Measurements from ENCODE around the gene SYNE4. TPM values are rescaled to one million over a fixed set of nuclear protein-coding genes. Genes with fewer than 3 reads are reported as not detected.

The SYNE4 gene
- total and polyA plus RNA-seq, 2 of the 4 experiments (the other 2 are of a cell fraction): 0.27 TPM; not detected in 1

DNA sequence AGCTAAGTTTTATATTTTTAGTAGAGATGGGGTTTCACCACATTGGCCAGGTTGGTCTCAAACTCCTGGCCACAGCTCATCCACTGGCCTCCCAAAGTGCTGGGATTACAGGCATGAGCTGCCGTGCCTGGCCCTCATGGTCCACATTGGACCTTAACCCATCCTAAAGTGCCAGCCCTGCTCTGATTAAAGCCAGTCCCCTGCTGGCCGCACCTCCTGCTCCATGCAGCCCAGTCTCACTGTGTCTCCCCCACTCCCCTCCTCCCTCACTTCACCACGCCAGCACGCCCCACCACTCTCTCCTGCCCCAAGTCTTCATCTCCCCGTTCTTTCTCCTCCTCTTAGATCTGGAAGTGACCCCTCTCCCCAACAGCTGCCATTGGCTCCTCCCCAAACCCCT is 30.3 kb downstream of the SYNE4 start:
- no peaks in the 10 kb centered on the region for H3K9me3 ChIP-seq (ENCODE audit: control insufficient read depth, insufficient read depth, low read length)
- no peaks in the 10 kb centered on the region for H4K20me1 ChIP-seq (ENCODE audit: insufficient read depth, low read length)
- no peak overlapping the region for H3K4ac ChIP-seq (ENCODE audit: low read depth, low read length)
- H3K79me1 ChIP-seq (ENCODE audit: low read depth in 1 of 2, low read length in 2 of 2): no peaks in the 10 kb centered on the region
- no peak overlapping the region for H3K23ac ChIP-seq (ENCODE audit: low read depth, low read length)
- no TSS peak for BruUV-seq (replicated peaks)
- POLR2A ChIA-PET (ENCODE audit: unreplicated experiment): no interaction called here
- CTCF ChIA-PET: no interaction called here
- WGBS, 2 experiments (ENCODE audit: extremely low coverage in 2 of 2, insufficient read length in 1 of 2): 40% methylated on average over 3 of the region's 5 CpGs; no CpG with 5 or more reads in 1 of the 2 experiments
- H3K27me3 ChIP-seq (ENCODE audit: control insufficient read depth, insufficient read depth, low read length): peaks cover 13% of the 10 kb centered on the region
- no peak overlapping the region for H4K91ac ChIP-seq (ENCODE audit: insufficient read depth, low read depth, low read length)
- no peaks in the 10 kb centered on the region for H3K36me3 ChIP-seq (ENCODE audit: control insufficient read depth, insufficient read depth, low read length)
- no peak overlapping the region for H3K56ac ChIP-seq (ENCODE audit: extremely low read depth, insufficient read depth, low read length)
- no peak overlapping the region for H3K9ac ChIP-seq (ENCODE audit: low read depth, low read length)
- intact Hi-C loops (cut with micrococcal nuclease) (no loop called here), dilution Hi-C loops (cut with HindIII; ENCODE audit: low sequenced_read_pairs, unreplicated experiment) (no loop called here), in situ Hi-C loops (cut with MboI; ENCODE audit: low sequenced_read_pairs) (no loop called here)
- no peak overlapping the region for H3K4me2 ChIP-seq (ENCODE audit: low read depth, low read length)
- H2AK5ac ChIP-seq (ENCODE audit: low read depth, low read length): no peak overlapping the region
- H3K9me1 ChIP-seq (ENCODE audit: insufficient read depth, low read length): no peaks in the 10 kb centered on the region
- no peak overlapping the region for H2BK20ac ChIP-seq (ENCODE audit: low read depth, low read length)
- H3K4me3 ChIP-seq (ENCODE audit: insufficient read depth, low read depth, low read length): no peak overlapping the region
- H4K8ac ChIP-seq (ENCODE audit: low read depth in 2 of 2, low read length in 2 of 2): no peak overlapping the region
- H2AFZ ChIP-seq (replicated peaks; ENCODE audit: low read length, poor library complexity): no peak overlapping the region
- H2BK120ac ChIP-seq (ENCODE audit: low read depth, low read length): no peak overlapping the region
- no peaks in the 10 kb centered on the region for H3K4me1 ChIP-seq (ENCODE audit: control insufficient read depth, insufficient read depth, low read length)
- no peak overlapping the region for H2AK9ac ChIP-seq (replicated peaks; ENCODE audit: low read depth, low read length, poor library complexity)
- no peak overlapping the region for H4K5ac ChIP-seq (ENCODE audit: low read depth, low read length)
- ATAC-seq (ENCODE audit: low read depth): no peak
- no peak for TF ChIP-seq CHD1 (IDR thresholded peaks at IDR 0.05; ENCODE audit: low read depth, low read length)
- TF ChIP-seq RAD21 (IDR thresholded peaks at IDR 0.05; ENCODE audit: low read length): no peak
- TF ChIP-seq CEBPB (IDR thresholded peaks at IDR 0.05; ENCODE audit: low read depth, low read length): no peak
- no peak for TF ChIP-seq RCOR1 (IDR thresholded peaks at IDR 0.05; ENCODE audit: insufficient replicate concordance, low read length)
- TF ChIP-seq SMC3 (IDR thresholded peaks at IDR 0.05; ENCODE audit: low read depth, low read length): no peak
- no peak for TF ChIP-seq RFX5 (IDR thresholded peaks at IDR 0.05; ENCODE audit: low read depth, low read length)
- TF ChIP-seq, protein P1, sequence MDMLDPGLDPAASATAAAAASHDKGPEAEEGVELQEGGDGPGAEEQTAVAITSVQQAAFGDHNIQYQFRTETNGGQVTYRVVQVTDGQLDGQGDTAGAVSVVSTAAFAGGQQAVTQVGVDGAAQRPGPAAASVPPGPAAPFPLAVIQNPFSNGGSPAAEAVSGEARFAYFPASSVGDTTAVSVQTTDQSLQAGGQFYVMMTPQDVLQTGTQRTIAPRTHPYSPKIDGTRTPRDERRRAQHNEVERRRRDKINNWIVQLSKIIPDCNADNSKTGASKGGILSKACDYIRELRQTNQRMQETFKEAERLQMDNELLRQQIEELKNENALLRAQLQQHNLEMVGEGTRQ (IDR thresholded peaks at IDR 0.05; ENCODE audit: low read depth, low read length): no peak
- no peak for TF ChIP-seq BHLHE40 (IDR thresholded peaks at IDR 0.05; ENCODE audit: low read depth, low read length)
- no peak for TF ChIP-seq NFE2L2 (IDR thresholded peaks at IDR 0.05; ENCODE audit: low read depth, low read length)
- no peak for TF ChIP-seq MAZ (IDR thresholded peaks at IDR 0.05; ENCODE audit: borderline replicate concordance, low read depth, low read length)
- no peak for TF ChIP-seq MAFK (IDR thresholded peaks at IDR 0.05; ENCODE audit: low read depth, low read length)
- no peak for TF ChIP-seq MXI1 (IDR thresholded peaks at IDR 0.05; ENCODE audit: borderline replicate concordance, low read depth, low read length)
- TF ChIP-seq, protein P2, sequence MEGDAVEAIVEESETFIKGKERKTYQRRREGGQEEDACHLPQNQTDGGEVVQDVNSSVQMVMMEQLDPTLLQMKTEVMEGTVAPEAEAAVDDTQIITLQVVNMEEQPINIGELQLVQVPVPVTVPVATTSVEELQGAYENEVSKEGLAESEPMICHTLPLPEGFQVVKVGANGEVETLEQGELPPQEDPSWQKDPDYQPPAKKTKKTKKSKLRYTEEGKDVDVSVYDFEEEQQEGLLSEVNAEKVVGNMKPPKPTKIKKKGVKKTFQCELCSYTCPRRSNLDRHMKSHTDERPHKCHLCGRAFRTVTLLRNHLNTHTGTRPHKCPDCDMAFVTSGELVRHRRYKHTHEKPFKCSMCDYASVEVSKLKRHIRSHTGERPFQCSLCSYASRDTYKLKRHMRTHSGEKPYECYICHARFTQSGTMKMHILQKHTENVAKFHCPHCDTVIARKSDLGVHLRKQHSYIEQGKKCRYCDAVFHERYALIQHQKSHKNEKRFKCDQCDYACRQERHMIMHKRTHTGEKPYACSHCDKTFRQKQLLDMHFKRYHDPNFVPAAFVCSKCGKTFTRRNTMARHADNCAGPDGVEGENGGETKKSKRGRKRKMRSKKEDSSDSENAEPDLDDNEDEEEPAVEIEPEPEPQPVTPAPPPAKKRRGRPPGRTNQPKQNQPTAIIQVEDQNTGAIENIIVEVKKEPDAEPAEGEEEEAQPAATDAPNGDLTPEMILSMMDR (conservative IDR thresholded peaks at IDR 0.05; ENCODE audit: low read depth, low read length): no peak
- no peak for TF ChIP-seq FOS (IDR thresholded peaks at IDR 0.05; ENCODE audit: low read depth, low read length)
- no peak for TF ChIP-seq POLR2A (IDR thresholded peaks at IDR 0.05; ENCODE audit: low read depth, low read length)
- TF ChIP-seq, protein P3, sequence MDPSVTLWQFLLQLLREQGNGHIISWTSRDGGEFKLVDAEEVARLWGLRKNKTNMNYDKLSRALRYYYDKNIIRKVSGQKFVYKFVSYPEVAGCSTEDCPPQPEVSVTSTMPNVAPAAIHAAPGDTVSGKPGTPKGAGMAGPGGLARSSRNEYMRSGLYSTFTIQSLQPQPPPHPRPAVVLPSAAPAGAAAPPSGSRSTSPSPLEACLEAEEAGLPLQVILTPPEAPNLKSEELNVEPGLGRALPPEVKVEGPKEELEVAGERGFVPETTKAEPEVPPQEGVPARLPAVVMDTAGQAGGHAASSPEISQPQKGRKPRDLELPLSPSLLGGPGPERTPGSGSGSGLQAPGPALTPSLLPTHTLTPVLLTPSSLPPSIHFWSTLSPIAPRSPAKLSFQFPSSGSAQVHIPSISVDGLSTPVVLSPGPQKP (IDR thresholded peaks at IDR 0.05; ENCODE audit: borderline replicate concordance, low read depth, low read length): no peak
- no peak overlapping the region for H3K27ac ChIP-seq (ENCODE audit: insufficient read depth, low read length)
- no peak for DNase-seq
- H3K18ac ChIP-seq (ENCODE audit: low read depth, low read length): no peak overlapping the region
- H3K14ac ChIP-seq (replicated peaks; ENCODE audit: low read depth, low read length): no peak overlapping the region
- H2BK15ac ChIP-seq (ENCODE audit: low read depth, low read length): no peak overlapping the region
- no peak overlapping the region for H2BK5ac ChIP-seq (ENCODE audit: low read depth, low read length, poor library complexity, severe bottlenecking)
